ENCODE measurements around the gene CES3.
A peak's percentile ranks its signal among the peaks of the same experiment; 100 is the strongest.
"Not testable (repeated sequence)": the region's sequence is repeated elsewhere in the genome, so short reads cannot be mapped to it uniquely, and the experiment has no call there.

Gene CES3

GRCh38 chr16:66973716-66974115 lies 12.7 kb downstream of the CES3 start:
- no peak for DNase-seq

- not testable (repeated sequence) for DNase-seq
These were observed 13.3 kb downstream of the CES3 start for GRCh38 chr16:66974156-66974931.

GRCh38 chr16:66974932-66975246 lies 13.8 kb downstream of the CES3 start:
- peak in 1 of 2 donors; percentile 9 for DNase-seq

- DNase-seq, result no peak
These were observed 14.3 kb downstream of the CES3 start for GRCh38 chr16:66975302-66975893.

- no peak for DNase-seq
These were observed 15.7 kb downstream of the CES3 start for GRCh38 chr16:66976746-66977145.

GRCh38 chr16:66977341-66978113 lies 16.5 kb downstream of the CES3 start:
- peak; percentile 68 to 96 for DNase-seq

GRCh38 chr16:66979011-66979717 lies 18.1 kb downstream of the CES3 start:
- DNase-seq, result peak; percentile 82 to 91

GRCh38 chr16:66983033-66983432 lies 22.0 kb downstream of the CES3 start:
- no peak for DNase-seq

- DNase-seq, result no peak
These were observed 23.8 kb downstream of the CES3 start for GRCh38 chr16:66984892-66985311.

- no peak for DNase-seq
These were observed 25.5 kb downstream of the CES3 start for GRCh38 chr16:66986559-66986958.

GRCh38 chr16:66988197-66988788 lies 27.2 kb downstream of the CES3 start, which contains the start of gene CES4A:
CES4A (plus strand) TSS chr16:66988589; CDS start chr16:66988773, 184 bp downstream.
- no peak for DNase-seq

GRCh38 chr16:66991545-66992077 lies 30.5 kb downstream of the CES3 start:
- DNase-seq, result no peak

- not testable (repeated sequence) for DNase-seq
These were observed 32.5 kb downstream of the CES3 start for GRCh38 chr16:66993558-66993957.

- DNase-seq, result no peak
These were observed 35.4 kb downstream of the CES3 start for GRCh38 chr16:66996324-66996982.

GRCh38 chr16:66996983-66997358 lies 35.9 kb downstream of the CES3 start:
- DNase-seq, result no peak

- no peak for DNase-seq
These were observed 39.6 kb downstream of the CES3 start for GRCh38 chr16:67000384-67001351.

- no peak for DNase-seq
These were observed 40.7 kb downstream of the CES3 start for GRCh38 chr16:67001726-67002125.

- DNase-seq, result peak; percentile 37 to 56
These were observed 46.0 kb downstream of the CES3 start for GRCh38 chr16:67006930-67007658.

- no peak for DNase-seq
These were observed 48.1 kb downstream of the CES3 start for GRCh38 chr16:67009158-67009557.

- no peak for DNase-seq
These were observed 50.2 kb downstream of the CES3 start for GRCh38 chr16:67011274-67011673.
